Sigmoid colon (tissue), 4 donors: ENCODE data around the gene MTR.

Experiments used
- CTCF ChIP-seq, 4 experiments: fragments of 450-650 bp in 3 of 4; fragments of 200-600 bp in 1 of 4; IDR thresholded peaks; one replicate each; pipeline ENCODE4 v1.5.1; 2016 to 2019; ENCODE audit warnings: antibody characterized with exemption in 4 of 4, mild to moderate bottlenecking in 3 of 4, moderate library complexity in 2 of 4
- POLR2AphosphoS5 ChIP-seq, 4 donors: sonication (generic); formaldehyde crosslinking; IDR thresholded peaks; one replicate each; pipeline ENCODE4 v1.6.1; 2017; ENCODE audit warnings: antibody characterized with exemption in 4 of 4

- TF ChIP-seq CTCF (IDR thresholded peaks at IDR 0.05) (no peak), POLR2AphosphoS5 (IDR thresholded peaks at IDR 0.05) (no peak)
Measured at GRCh38 chr1:236938760-236939159, 143.7 kb downstream of the MTR start.
